Common myeloid progenitor, CD34-positive (primary cell): ENCODE results near the gene SNRNP48.

Experiments used
- CTCF ChIA-PET: fragments of 350-600 bp; sonication (Branson Sonifier 250); formaldehyde crosslinking; loops from one replicate; lab custom pipeline; 2021; ENCODE audit warnings: antibody characterized with exemption; lab: Charles Lee
- POLR2A ChIA-PET: fragments of 350-600 bp; sonication (Branson Sonifier 250); formaldehyde crosslinking; loops from one replicate; lab custom pipeline; 2021; ENCODE audit warnings: antibody characterized with exemption; lab: Charles Lee
- DNase-seq, 3 donors: peaks; one replicate each; pipeline versions ENCODE4 v3.0.0 to v3.0.0-alpha.2; 2013
- H3K27ac ChIP-seq, 2 experiments: 1 replicate in 1 of 2; 2 replicates in 1 of 2; pipeline ENCODE4 v1.7.0; 2013; ENCODE audit warnings: inconsistent platforms in 2 of 2, low read length in 2 of 2, mild to moderate bottlenecking in 2 of 2, low read depth in 1 of 2, moderate library complexity in 1 of 2; ENCODE audit not compliant: severe bottlenecking in 2 of 2, insufficient read depth in 1 of 2, poor library complexity in 1 of 2
- H3K27me3 ChIP-seq, 5 experiments: replicated peaks in 2 of 5; 1 replicate in 3 of 5; 2 replicates in 2 of 5; pipeline versions ENCODE4 v1.6.1 to v1.7.0; 2013; ENCODE audit warnings: low read length in 4 of 5, mild to moderate bottlenecking in 2 of 5, moderate library complexity in 2 of 5, inconsistent platforms in 1 of 5; ENCODE audit not compliant: insufficient read depth in 5 of 5, control insufficient read depth in 4 of 5
- H3K36me3 ChIP-seq, 4 experiments: 1 replicate in 2 of 4; 2 replicates in 2 of 4; pipeline versions ENCODE4 v1.6.1 to v1.7.0; 2013; ENCODE audit warnings: low read length in 3 of 4, control low read depth in 1 of 4, mild to moderate bottlenecking in 1 of 4; ENCODE audit not compliant: control insufficient read depth in 4 of 4, insufficient read depth in 4 of 4
- H3K4me1 ChIP-seq, 4 experiments: 1 replicate in 3 of 4; 2 replicates in 1 of 4; pipeline versions ENCODE4 v1.6.1 to v1.7.1; 2013; ENCODE audit warnings: low read length in 3 of 4, mild to moderate bottlenecking in 3 of 4, control low read depth in 1 of 4, inconsistent platforms in 1 of 4, moderate library complexity in 1 of 4; ENCODE audit not compliant: control insufficient read depth in 4 of 4, insufficient read depth in 4 of 4; ENCODE audit errors: control extremely low read depth in 1 of 4
- H3K4me3 ChIP-seq, 7 experiments: 1 replicate in 4 of 7; 2 replicates in 3 of 7; pipeline versions ENCODE4 v1.5.1 to v1.7.0; 2013; ENCODE audit warnings: mild to moderate bottlenecking in 7 of 7, low read length in 6 of 7, moderate library complexity in 6 of 7, inconsistent platforms in 2 of 7, low read depth in 2 of 7, control low read depth in 1 of 7; ENCODE audit not compliant: insufficient read depth in 4 of 7, control insufficient read depth in 1 of 7; ENCODE audit errors: extremely low read depth in 1 of 7
- H3K9me3 ChIP-seq, 5 experiments: 1 replicate in 4 of 5; 2 replicates in 1 of 5; pipeline versions ENCODE4 v1.6.1 to v1.7.1; 2013; ENCODE audit warnings: low read length in 4 of 5, mild to moderate bottlenecking in 2 of 5, inconsistent platforms in 1 of 5, low read depth in 1 of 5, moderate library complexity in 1 of 5; ENCODE audit not compliant: control insufficient read depth in 4 of 5, insufficient read depth in 2 of 5; ENCODE audit errors: control extremely low read depth in 1 of 5
- WGBS: methylation state at CpG from one replicate; pipeline ENCODE4 v1.1.5; 2013; ENCODE audit not compliant: insufficient coverage; 5-methylcytosine and 5-hydroxymethylcytosine counted together

SNRNP48 gene

GRCh38 chr6:7579851-7580250, 10.1 kb upstream of the SNRNP48 start:
- CTCF ChIA-PET: interaction anchor here (0.9 to 2.2 kb wide), 4 partner anchors 10 to 45 kb away, joined by 3 to 9 read pairs (median 4); partner anchors contain the start of gene SNRNP48
- Histone ChIP-seq H3K36me3 (no peaks in the 10 kb centered on the region), H3K9me3 (no peaks in the 10 kb centered on the region), H3K4me3 (no peak overlapping the region), H3K27ac (no peak overlapping the region), H3K27me3 (peaks cover 0 to 3% (median 0%) of the 10 kb centered on the region in 5 experiments), H3K4me1 (no peaks in the 10 kb centered on the region)
- 94% methylated on average over 7 of the region's 9 CpGs for WGBS
- POLR2A ChIA-PET: no interaction called here
- no peak for DNase-seq

GRCh38 chr6:7580537-7580926, 9.5 kb upstream of the SNRNP48 start:
- WGBS: 98% methylated on average over 13 of the region's 13 CpGs
- H3K27me3 ChIP-seq: peaks cover 0 to 3% (median 0%) of the 10 kb centered on the region in 5 experiments
- H3K4me1 ChIP-seq: no peaks in the 10 kb centered on the region
- no peak for DNase-seq
- H3K36me3 ChIP-seq: no peaks in the 10 kb centered on the region
- ChIA-PET POLR2A (interaction anchor here (0.6 kb wide), 1 partner anchor 214 kb away, joined by 3 read pairs; no protein-coding TSS in a partner anchor), CTCF (interaction anchor here (0.9 to 2.2 kb wide), 3 partner anchors 9 to 46 kb away, joined by 3 to 9 read pairs (median 3); partner anchors contain the start of gene SNRNP48)
- no peak overlapping the region for H3K27ac ChIP-seq
- no peak overlapping the region for H3K4me3 ChIP-seq
- no peaks in the 10 kb centered on the region for H3K9me3 ChIP-seq

- no peaks in the 10 kb centered on the region for H3K4me1 ChIP-seq
- 66% methylated on average over 14 of the region's 14 CpGs for WGBS
- POLR2A ChIA-PET: interaction anchor here (0.6 kb wide), 1 partner anchor 215 kb away, joined by 3 read pairs; no protein-coding TSS in a partner anchor
- H3K27me3 ChIP-seq: peaks cover 0 to 3% (median 0%) of the 10 kb centered on the region in 5 experiments
- H3K27ac ChIP-seq: no peak overlapping the region
- no peaks in the 10 kb centered on the region for H3K9me3 ChIP-seq
- H3K4me3 ChIP-seq: no peak overlapping the region
- H3K36me3 ChIP-seq: no peaks in the 10 kb centered on the region
- CTCF ChIA-PET: interaction anchor here (0.9 to 2.2 kb wide), 3 partner anchors 9 to 35 kb away, joined by 3 to 9 read pairs (median 3); partner anchors contain the start of gene SNRNP48
- DNase-seq: peak in 2 of 3 donors; percentile 5 to 10
Observed at GRCh38 chr6:7580927-7581618, 8.9 kb upstream of the SNRNP48 start.

GRCh38 chr6:7585287-7585930, 4.6 kb upstream of the SNRNP48 start:
- H3K27me3 ChIP-seq: no peaks in the 10 kb centered on the region
- no peak overlapping the region for H3K4me3 ChIP-seq
- H3K27ac ChIP-seq: no peak overlapping the region
- ChIA-PET CTCF (interaction anchor here (1.8 kb wide), 1 partner anchor 11 kb away, joined by 5 read pairs; no protein-coding TSS in a partner anchor), POLR2A (no interaction called here)
- H3K36me3 ChIP-seq: no peaks in the 10 kb centered on the region
- 96% methylated on average over 14 of the region's 28 CpGs for WGBS
- H3K9me3 ChIP-seq: peaks cover 0 to 1% (median 0%) of the 10 kb centered on the region in 5 experiments
- DNase-seq: no peak
- peaks cover 0 to 9% (median 7%) of the 10 kb centered on the region in 4 experiments for H3K4me1 ChIP-seq

- ChIA-PET CTCF (no interaction called here), POLR2A (no interaction called here)
- Histone ChIP-seq H3K9me3 (peaks cover 0 to 1% (median 0%) of the 10 kb centered on the region in 5 experiments), H3K36me3 (no peaks in the 10 kb centered on the region), H3K27me3 (no peaks in the 10 kb centered on the region), H3K4me3 (no peak overlapping the region), H3K27ac (no peak overlapping the region), H3K4me1 (peaks cover 8 to 23% (median 16%) of the 10 kb centered on the region in 4 experiments)
- DNase-seq: no peak
- WGBS: 100% methylated on average over 2 of the region's 3 CpGs
Observed at GRCh38 chr6:7587631-7588100, 2.3 kb upstream of the SNRNP48 start.

- Histone ChIP-seq H3K36me3 (peaks cover 0 to 5% (median 2%) of the 10 kb centered on the region in 4 experiments), H3K9me3 (peaks cover 0 to 1% (median 0%) of the 10 kb centered on the region in 5 experiments), H3K27ac (no peak overlapping the region), H3K4me1 (peaks cover 8 to 23% (median 16%) of the 10 kb centered on the region in 4 experiments), H3K27me3 (no peaks in the 10 kb centered on the region), H3K4me3 (no peak overlapping the region)
- 100% methylated on average over 1 of the region's 4 CpGs for WGBS
- ChIA-PET CTCF (interaction anchor here (0.7 kb wide), 1 partner anchor 9 kb away, joined by 3 read pairs; no protein-coding TSS in a partner anchor), POLR2A (no interaction called here)
- DNase-seq: no peak
Observed at GRCh38 chr6:7588506-7588905, 1.5 kb upstream of the SNRNP48 start.
